Choroid plexus epithelial cell (primary cell): Measurements from ENCODE around the gene P4HA2.

Source experiments
- DNase-seq: peaks from one replicate; pipeline ENCODE4 v3.0.0-alpha.2; 2010; ENCODE audit warnings: low read depth
- H3K4me3 ChIP-seq: 2 replicates; pipeline ENCODE4 v1.5.1; 2011; ENCODE audit warnings: low read depth, mild to moderate bottlenecking, control low read depth, low read length, moderate library complexity
- TF ChIP-seq, protein P1 (sequence below): conservative IDR thresholded peaks from 2 replicates; pipeline ENCODE4 v1.5.1; 2011; ENCODE audit warnings: low read depth, mild to moderate bottlenecking, control low read depth, inconsistent platforms, low read length, moderate library complexity

P4HA2 gene

DNA sequence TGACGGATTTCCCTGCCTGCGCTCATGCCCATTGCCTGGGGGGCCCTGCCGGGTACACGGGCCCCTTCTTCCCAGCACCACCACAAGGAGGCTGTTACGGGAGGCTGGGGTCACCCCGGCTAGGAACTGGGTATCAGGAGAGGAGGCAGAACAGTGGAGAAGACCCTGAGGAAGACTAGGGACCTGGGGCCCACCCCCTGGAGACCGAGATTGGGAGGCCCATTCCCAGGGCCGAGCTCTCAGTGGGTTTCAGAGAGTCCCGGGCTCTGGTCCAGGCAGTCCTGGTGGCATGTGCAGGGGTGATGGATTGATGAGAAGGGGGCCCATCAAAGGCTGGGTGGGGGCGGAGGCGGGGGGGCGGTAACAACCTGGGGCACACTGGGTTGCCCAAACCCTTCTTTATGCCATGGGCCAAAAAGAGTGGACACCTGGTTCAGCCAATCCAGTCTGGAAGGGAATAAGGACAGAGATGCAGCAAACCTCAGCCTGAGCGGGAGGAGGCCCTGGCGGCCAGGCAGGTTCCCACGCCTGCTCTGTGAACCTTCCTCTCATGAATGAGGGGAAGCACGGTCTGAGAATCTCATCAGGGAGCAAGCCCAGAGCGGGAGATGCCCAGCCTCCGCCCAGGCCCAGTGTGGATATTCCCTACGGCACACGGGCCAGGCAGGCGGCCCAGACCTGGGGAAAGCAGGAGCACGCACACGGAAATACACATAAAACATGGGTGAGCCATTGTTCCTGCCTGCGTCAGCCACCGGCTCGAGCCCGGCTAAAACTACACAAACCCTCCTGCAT, 785 bp upstream of the P4HA2 start:
- H3K4me3 ChIP-seq: peak overlapping the region; percentile 74
- TF ChIP-seq, protein P1, sequence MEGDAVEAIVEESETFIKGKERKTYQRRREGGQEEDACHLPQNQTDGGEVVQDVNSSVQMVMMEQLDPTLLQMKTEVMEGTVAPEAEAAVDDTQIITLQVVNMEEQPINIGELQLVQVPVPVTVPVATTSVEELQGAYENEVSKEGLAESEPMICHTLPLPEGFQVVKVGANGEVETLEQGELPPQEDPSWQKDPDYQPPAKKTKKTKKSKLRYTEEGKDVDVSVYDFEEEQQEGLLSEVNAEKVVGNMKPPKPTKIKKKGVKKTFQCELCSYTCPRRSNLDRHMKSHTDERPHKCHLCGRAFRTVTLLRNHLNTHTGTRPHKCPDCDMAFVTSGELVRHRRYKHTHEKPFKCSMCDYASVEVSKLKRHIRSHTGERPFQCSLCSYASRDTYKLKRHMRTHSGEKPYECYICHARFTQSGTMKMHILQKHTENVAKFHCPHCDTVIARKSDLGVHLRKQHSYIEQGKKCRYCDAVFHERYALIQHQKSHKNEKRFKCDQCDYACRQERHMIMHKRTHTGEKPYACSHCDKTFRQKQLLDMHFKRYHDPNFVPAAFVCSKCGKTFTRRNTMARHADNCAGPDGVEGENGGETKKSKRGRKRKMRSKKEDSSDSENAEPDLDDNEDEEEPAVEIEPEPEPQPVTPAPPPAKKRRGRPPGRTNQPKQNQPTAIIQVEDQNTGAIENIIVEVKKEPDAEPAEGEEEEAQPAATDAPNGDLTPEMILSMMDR: peak; percentile 20
- DNase-seq: no peak

DNA sequence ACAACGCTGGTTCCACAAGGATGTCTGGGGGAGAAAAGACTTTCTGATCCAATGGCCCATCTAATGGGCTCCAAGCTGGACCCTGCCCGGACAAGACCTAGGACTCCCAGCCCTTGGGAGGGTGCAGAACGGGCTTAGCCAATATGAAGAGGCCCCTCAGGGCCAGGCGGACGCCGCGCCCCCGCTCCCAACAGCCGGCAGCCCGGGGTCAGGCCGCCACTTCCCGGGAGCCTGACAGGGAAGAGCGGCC, 493 bp downstream of the P4HA2 start:
- TF ChIP-seq, protein P1: peak; percentile 5
- peak overlapping the region; percentile 74 for H3K4me3 ChIP-seq
- DNase-seq: no peak

DNA sequence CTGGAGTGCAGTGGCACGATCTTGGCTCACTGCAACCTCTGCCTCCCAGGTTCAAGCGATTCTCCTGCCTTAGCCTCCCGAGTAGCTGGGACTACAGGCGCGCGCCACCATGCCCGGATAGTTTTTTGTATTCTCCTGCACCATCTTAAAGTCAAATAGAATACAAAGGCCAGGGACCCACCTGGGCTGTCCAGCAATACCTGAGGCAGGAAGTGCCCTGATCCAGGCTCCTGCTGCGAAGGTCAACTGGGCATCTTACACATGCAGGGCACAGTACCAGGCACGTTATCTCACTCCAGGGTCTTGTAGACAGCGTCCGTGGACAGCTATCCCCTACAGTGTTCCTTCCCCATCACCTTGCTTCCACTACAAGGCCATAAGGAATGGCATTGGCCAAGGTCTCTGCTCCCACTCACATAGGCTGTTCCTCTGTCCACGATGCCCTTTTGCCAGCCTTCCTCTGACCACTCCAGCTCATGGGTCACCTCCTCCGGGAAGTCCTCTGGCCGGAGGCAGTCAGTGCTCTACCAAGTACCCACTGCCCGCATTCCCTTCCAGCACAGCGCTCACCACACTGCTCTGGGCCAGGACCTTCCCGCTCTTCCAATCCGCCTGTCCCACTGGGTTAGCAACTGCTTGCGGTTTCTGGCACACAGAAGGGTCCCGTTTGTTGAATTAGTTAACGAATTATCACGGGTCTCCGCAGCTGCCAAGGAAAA, 978 bp downstream of the P4HA2 start:
- H3K4me3 ChIP-seq: peak overlapping the region; percentile 74
- no peak for DNase-seq
- TF ChIP-seq, protein P1: no peak

DNA sequence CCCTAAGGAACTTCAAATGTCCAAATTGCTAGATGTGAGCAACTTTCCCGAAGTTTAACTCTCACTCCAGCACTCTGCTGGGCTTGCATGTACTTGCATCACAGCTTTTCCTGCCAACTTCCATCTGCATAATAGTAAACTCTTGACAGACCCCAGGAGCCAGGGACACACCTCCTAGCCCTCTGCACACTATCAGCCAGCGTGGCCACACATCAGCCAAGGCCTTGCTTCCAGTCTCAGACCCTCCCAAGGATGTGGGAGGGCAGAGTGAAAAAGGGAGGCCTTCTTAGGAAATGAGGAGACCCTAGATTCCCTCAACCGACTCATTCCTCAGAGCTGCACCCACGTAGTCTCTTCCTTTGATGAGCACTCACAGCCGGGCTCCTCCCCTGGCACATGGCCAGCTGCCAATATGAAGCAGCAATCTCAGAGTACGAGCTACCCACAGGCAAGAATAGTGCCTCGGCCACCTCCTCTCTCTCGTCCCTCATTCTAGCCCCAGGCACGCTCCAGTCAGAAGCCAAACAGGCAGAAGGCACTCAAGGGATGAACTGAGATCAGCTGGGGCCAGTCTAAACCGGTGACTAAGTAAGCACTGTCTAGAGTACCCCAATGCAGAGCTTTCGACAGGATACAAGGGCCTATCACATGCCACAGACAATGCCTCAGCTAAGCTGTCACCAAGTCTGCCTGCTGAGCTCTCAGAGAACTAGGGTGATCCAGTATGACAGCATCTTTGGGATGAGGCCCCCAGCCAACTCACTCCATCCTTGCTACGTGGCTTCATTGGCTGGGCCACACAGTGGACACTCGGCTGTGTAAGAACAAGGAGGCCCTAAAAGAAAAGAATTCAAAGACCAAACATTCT, 2.3 kb downstream of the P4HA2 start:
- peak overlapping the region; percentile 25 for H3K4me3 ChIP-seq
- TF ChIP-seq, protein P1: no peak
- DNase-seq: peak; percentile 61

DNA sequence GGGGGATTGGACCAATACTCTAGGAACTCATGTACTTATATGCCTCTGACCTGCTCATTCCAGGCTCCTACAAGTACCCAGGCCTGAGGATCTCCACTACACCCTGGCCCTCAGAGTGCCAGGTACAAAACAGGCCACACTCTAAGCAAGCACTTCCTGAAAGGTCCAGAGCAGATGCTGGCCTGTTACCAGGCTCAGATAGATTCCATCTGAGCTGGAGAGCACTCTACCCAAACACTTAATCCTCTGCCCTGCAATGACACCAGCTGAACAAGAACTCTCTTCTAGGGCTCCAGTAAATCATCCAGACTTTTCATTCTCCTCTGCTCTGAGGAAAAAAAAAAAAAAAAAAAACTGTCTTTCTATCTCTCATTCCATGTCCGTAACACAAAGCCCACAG, 2.9 kb downstream of the P4HA2 start:
- DNase-seq: peak; percentile 39
- TF ChIP-seq, protein P1: no peak
- H3K4me3 ChIP-seq: no peak overlapping the region

DNA sequence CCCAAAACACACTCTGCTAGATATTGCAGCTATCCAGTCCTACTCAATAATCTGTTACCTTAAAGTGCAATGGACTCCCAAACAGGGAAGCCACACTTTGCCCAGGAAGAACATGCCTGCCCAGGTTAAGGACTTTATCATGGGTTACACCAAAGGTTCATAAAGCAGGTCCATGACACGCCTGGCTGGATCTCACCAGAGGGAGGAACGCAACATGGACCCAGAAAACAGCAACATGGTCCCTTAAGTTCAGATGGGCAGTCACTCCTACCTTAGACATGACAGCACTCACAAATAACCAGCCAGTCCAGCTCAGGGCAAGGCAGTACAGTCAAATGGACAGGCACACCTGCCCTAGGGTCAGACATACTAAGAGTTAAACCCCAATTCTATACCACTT, 3.8 kb downstream of the P4HA2 start:
- DNase-seq: no peak
- no peak overlapping the region for H3K4me3 ChIP-seq

More for the DNA sequence above, 3.8 kb downstream of the P4HA2 start:
- TF ChIP-seq, protein P1: no peak
